HG03457 (cell line): ENCODE data around the gene UNC45B.
"Not testable (repeated sequence)": the region's sequence is repeated elsewhere in the genome, so short reads cannot be mapped to it uniquely, and the experiment has no call there.

Experiments used
- ATAC-seq: cut with Tn5 transposase; IDR thresholded peaks from one replicate; pipeline ENCODE4 v1.9.1; 2021; ENCODE audit warnings: moderate number of reproducible peaks; ENCODE audit not compliant: unreplicated experiment

The UNC45B gene

GRCh38 chr17:35147375-35147905, at the start of gene UNC45B:
TSS of gene UNC45B (plus strand) at chr17:35147817. CDS start at chr17:35148264, 447 bp downstream.
- no peak for ATAC-seq

- ATAC-seq: no peak
Measured at GRCh38 chr17:35099908-35100307, 47.7 kb upstream of the UNC45B start.

GRCh38 chr17:35101036-35101435, 46.6 kb upstream of the UNC45B start:
- no peak for ATAC-seq

- no peak for ATAC-seq
Measured at GRCh38 chr17:35101725-35102124, 45.9 kb upstream of the UNC45B start.

GRCh38 chr17:35103271-35103670, 44.3 kb upstream of the UNC45B start:
- ATAC-seq: no peak

- ATAC-seq: no peak
Measured at GRCh38 chr17:35104844-35105450, 42.7 kb upstream of the UNC45B start.

- ATAC-seq: not testable (repeated sequence)
Measured at GRCh38 chr17:35110791-35111190, 36.8 kb upstream of the UNC45B start.

- ATAC-seq: no peak
Measured at GRCh38 chr17:35116845-35117244, 30.8 kb upstream of the UNC45B start.

- no peak for ATAC-seq
Measured at GRCh38 chr17:35117984-35118383, 29.6 kb upstream of the UNC45B start.

- ATAC-seq: peak; percentile 77
Measured at GRCh38 chr17:35119370-35120165, 28.0 kb upstream of the UNC45B start, which contains the start of gene RAD51D. TSS of gene RAD51D (minus strand) at chr17:35119860. CDS start at chr17:35119613, 247 bp downstream.

- no peak for ATAC-seq
Measured at GRCh38 chr17:35121315-35121714, 26.3 kb upstream of the UNC45B start, which contains the start of gene FNDC8. TSS of gene FNDC8 (plus strand) at chr17:35121615. CDS start at chr17:35121694, 79 bp downstream.

GRCh38 chr17:35127751-35128514, 19.7 kb upstream of the UNC45B start:
- no peak for ATAC-seq

- no peak for ATAC-seq
Measured at GRCh38 chr17:35129154-35129972, 18.3 kb upstream of the UNC45B start.

GRCh38 chr17:35129973-35130351, 17.7 kb upstream of the UNC45B start:
- no peak for ATAC-seq

GRCh38 chr17:35130392-35130791, 17.2 kb upstream of the UNC45B start:
- no peak for ATAC-seq

- ATAC-seq: no peak
Measured at GRCh38 chr17:35132099-35132498, 15.5 kb upstream of the UNC45B start.

- no peak for ATAC-seq
Measured at GRCh38 chr17:35132816-35133550, 14.6 kb upstream of the UNC45B start.

GRCh38 chr17:35135322-35135721, 12.3 kb upstream of the UNC45B start:
- no peak for ATAC-seq

GRCh38 chr17:35138218-35138617, 9.4 kb upstream of the UNC45B start:
- no peak for ATAC-seq
